SK-N-DZ (cell line): Measurements from ENCODE around the gene ZNF827.

Experiments used
- DNase-seq: peaks from one replicate; pipeline ENCODE4 v3.0.0-alpha.2; 2015; ENCODE audit warnings: low spot score
- small RNA-seq, 2 experiments: library from RNA; depleted of rRNA; stranded (forward); fragments of <200 nt; gene quantifications; one replicate each; pipeline ENCODE3, GENCODE V24; 2014

Gene ZNF827

DNA sequence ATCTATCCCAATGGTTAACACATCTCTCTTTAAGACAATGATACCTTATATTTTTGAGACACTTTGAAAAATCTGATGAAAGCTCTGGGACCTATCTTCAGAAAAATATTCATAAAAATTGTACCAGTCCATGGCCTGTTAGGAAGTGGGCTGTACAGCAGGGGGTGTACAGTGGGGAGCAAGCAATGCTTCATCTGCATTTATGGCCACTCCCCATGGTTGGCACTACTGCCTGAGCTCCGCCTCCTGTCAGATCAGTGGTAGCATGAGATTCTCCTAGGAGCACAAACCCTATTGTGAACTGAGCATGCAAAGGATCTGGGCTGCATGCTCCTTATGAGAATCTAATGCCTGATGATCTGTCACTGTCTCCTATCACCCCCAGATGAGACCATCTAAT lies 216.1 kb downstream of the ZNF827 start:
- DNase-seq: no peak

DNA sequence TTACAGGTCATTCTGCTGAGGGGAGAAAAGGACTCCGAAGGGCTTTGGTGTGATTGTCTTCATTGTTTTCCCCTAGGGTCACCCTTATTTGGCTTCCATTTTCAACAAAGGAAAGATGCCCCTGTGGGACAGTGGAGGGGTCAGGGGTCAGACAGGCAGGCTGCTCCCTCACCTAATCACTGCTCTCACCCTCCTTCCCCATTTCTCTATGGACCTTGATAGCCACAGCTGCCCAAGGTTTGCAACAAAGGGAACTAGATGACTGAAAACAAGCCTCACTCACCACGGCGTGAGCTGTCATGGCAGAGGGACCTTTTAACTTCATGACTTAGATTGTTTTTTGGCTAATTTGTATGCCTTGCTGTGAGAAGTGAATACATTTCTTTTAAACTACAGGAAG lies 218.0 kb downstream of the ZNF827 start:
- no peak for DNase-seq

DNA sequence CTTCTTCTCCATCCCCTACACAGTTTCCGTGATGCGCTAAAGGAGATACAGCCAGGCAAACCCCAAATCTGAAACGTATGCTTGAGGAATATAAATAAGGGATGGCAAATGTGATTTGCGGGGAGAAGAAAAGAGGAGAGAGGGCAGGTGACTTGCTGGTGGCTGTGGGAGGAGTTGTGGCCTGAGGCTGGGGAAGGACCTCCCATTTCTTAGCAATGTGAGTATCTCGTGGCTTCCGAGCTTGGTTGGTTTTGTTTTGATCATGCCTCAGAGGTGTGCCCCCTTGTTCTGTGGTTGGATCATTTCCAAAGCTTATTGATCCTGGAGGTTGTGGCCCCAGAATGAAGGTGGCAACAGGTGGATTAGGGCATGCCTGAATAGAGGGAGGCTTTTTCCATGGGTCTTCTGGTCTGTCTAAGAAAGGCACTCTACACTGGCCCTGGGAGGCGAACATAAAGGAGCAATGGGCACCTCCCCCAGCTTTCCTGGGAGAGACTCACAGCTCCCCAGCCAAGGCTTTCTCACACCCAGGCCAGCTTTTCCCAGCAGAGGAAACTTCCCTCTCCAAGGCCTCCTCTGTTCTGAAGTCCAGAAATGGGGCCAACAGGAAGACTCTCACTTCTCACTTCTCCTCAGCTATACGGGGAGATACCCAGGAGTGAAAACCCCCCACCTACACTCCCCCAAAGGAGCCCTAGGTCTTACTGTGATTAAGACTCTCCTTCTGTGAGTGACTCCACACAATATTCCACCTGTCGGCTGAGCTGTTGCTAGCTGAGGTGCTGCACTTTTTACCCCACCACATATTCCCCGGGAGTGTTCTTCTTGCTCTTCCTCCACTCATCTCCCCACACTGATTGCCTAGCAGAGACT lies 218.6 kb downstream of the ZNF827 start:
- no peak for DNase-seq

DNA sequence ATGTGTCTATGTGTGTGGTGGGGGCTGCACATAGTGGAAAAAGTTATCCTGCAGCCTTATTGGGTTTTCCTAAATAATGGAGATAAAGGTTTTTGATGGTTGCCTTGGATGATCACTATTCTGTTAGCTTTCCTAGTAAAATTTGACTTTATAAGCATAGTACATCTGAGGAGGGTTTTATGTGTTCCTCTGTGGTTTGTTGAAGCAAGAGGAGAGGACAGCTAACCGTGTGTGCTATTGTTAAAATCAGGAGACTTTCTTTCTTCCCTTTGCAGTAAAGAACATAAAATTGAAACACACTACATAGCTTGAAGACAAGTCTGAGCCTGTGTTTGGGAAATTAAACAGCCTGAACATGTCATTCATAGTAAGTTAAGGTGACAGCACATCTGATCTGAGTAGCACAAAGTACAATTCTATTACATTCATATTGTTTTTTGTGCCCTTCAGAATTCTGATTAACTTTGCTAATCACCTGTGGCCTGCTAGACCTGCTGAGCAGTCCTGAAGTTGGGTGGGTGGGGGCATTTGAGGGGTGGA lies 221.9 kb downstream of the ZNF827 start:
- no peak for DNase-seq

DNA sequence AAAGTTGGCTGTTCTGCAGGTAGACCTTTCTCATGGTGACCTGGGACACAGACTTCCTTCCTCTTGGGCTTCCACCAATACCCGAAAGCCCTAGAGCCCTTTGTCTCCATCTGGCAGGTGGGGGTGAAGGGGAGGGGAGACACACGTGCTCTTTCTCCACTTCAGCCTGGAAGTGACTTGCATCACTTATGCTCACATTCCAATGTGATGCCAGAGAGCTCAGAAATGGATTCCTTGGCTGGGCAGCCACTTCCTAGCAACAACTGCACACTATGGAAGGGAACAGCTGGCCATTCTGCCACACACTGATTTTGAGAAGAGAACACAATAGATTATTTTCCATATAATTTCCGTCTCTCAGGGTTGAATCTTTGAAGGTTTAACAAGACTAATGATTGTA lies 222.4 kb downstream of the ZNF827 start:
- DNase-seq: no peak

DNA sequence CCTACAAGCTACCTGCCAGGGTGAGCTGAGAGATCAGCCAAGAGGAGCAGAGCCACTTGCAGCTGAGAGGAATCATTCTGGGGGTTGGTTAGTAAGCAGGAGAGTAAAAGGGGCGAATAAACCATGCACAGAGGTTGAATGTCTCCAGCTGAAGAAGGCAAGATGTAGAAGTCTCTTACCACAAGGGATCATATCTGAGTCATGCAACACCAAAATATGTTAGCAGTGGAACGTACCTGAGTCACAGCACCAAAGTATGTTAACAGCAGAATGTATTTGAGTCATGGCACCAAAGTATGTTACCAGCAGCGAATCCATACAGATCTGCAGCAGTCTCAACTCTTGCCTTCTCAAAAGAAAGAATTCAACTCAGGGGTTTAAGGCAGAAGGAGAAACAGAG lies 228.8 kb downstream of the ZNF827 start:
- no peak for DNase-seq

DNA sequence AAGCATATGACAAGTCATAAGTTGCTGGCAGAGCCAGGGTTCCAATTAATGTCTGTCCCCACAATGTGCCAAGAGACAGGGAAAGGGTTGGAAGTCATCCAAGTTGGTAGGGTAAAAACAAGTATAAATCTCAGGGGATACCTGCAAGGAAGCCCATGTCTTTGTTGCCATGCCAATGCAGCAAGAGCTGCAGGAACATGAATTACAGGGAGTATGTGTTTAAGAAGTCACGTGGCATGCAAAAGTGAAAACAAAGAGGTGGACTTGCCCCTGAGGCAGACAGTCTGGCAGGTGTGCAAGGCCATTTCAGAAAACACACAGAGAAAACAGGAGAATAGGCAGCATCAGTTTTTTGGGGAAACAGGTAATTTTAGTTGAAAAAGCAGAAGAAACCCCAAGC lies 229.3 kb downstream of the ZNF827 start:
- no peak for DNase-seq

Small RNA genes within 50 kb of the gene (small RNA-seq; reads per million reads assigned to genes)
- 0 reads per million in 2 experiments for gene RF00019
